HEK293 (cell line): ENCODE results near the gene TANGO6.

Source experiments
- CTCF ChIA-PET: fragments of 350-600 bp; formaldehyde crosslinking; extraction: SDS; loops from one replicate; lab custom pipeline; 2021; ENCODE audit warnings: antibody characterized with exemption; lab: Yijun Ruan, JAX
- POLR2A ChIA-PET: fragments of 300-600 bp; formaldehyde crosslinking; extraction: SDS; loops from one replicate; lab custom pipeline; 2020; ENCODE audit warnings: antibody characterized with exemption, inconsistent platforms; lab: Yijun Ruan, JAX
- H3K27ac ChIP-seq: fragments of 200-500 bp; sonication (Bioruptor generic); 2 replicates; pipeline ENCODE4 v1.5.1; 2014; ENCODE audit warnings: low read depth, low read length, control low read depth, inconsistent platforms; ENCODE audit errors: extremely low read depth
- H3K36me3 ChIP-seq, 2 experiments: fragments of 200-500 bp in 1 of 2; sonication (Bioruptor generic) in 1 of 2; 1 replicate in 1 of 2; 2 replicates in 1 of 2; pipeline ENCODE4 v1.5.1; 2014 to 2017; ENCODE audit warnings: inconsistent platforms in 2 of 2, low read length in 2 of 2; ENCODE audit not compliant: control insufficient read depth in 2 of 2, insufficient read depth in 1 of 2
- H3K4me1 ChIP-seq: fragments of 200-500 bp; sonication (Bioruptor generic); 2 replicates; pipeline ENCODE4 v1.5.1; 2014; ENCODE audit warnings: mild to moderate bottlenecking, low read length, inconsistent platforms; ENCODE audit not compliant: control insufficient read depth, insufficient read depth
- H3K4me3 ChIP-seq: 2 replicates; pipeline ENCODE4 v1.5.1; 2011; ENCODE audit warnings: low read depth, mild to moderate bottlenecking, control low read depth, low read length, moderate library complexity
- H3K9me3 ChIP-seq: fragments of 200-500 bp; sonication (Bioruptor generic); 2 replicates; pipeline ENCODE4 v1.5.1; 2014; ENCODE audit warnings: low read depth, low read length, inconsistent platforms; ENCODE audit not compliant: control insufficient read depth, insufficient read depth
- ELK4 ChIP-seq: IDR thresholded peaks from 2 replicates; pipeline ENCODE4 v1.6.1; 2011; ENCODE audit warnings: mild to moderate bottlenecking, low read depth, low read length, borderline replicate concordance
- PRDM4 ChIP-seq: fragments of 450-650 bp; formaldehyde crosslinking; IDR thresholded peaks from 2 replicates; pipeline ENCODE4 v1.5.1; 2017; ENCODE audit warnings: missing biosample characterization, missing genetic modification characterization
- ZBTB11 ChIP-seq: fragments of 450-650 bp; formaldehyde crosslinking; conservative IDR thresholded peaks from 2 replicates; pipeline ENCODE4 v1.5.1; 2016; ENCODE audit warnings: low read depth, missing biosample characterization, missing genetic modification characterization
- ZNF112 ChIP-seq: fragments of 450-650 bp; formaldehyde crosslinking; IDR thresholded peaks from 2 replicates; pipeline ENCODE4 v1.5.0; 2017; ENCODE audit warnings: missing biosample characterization, missing genetic modification characterization
- ZNF18 ChIP-seq: fragments of 450-650 bp; formaldehyde crosslinking; IDR thresholded peaks from 2 replicates; pipeline ENCODE4 v1.5.1; 2016; ENCODE audit warnings: missing biosample characterization, missing genetic modification characterization
- ZNF214 ChIP-seq: fragments of 450-650 bp; formaldehyde crosslinking; IDR thresholded peaks from 2 replicates; pipeline ENCODE4 v1.5.1; 2017; ENCODE audit warnings: missing biosample characterization, mild to moderate bottlenecking, missing genetic modification characterization, borderline replicate concordance
- ZNF223 ChIP-seq: fragments of 450-650 bp; formaldehyde crosslinking; IDR thresholded peaks from 2 replicates; pipeline ENCODE4 v1.5.1; 2016; ENCODE audit warnings: missing biosample characterization, missing genetic modification characterization
- ZNF248 ChIP-seq: fragments of 450-650 bp; formaldehyde crosslinking; IDR thresholded peaks from 2 replicates; pipeline ENCODE4 v1.5.1; 2017; ENCODE audit warnings: missing biosample characterization, missing genetic modification characterization
- ZNF266 ChIP-seq: fragments of 450-650 bp; formaldehyde crosslinking; IDR thresholded peaks from 2 replicates; pipeline ENCODE4 v1.5.1; 2016; ENCODE audit warnings: missing biosample characterization, missing genetic modification characterization, low read depth
- ZNF335 ChIP-seq: fragments of 450-650 bp; formaldehyde crosslinking; conservative IDR thresholded peaks from 2 replicates; pipeline ENCODE4 v1.5.1; 2016; ENCODE audit warnings: missing biosample characterization, missing genetic modification characterization
- ZNF341 ChIP-seq: fragments of 450-650 bp; formaldehyde crosslinking; IDR thresholded peaks from 2 replicates; pipeline ENCODE4; 2016; ENCODE audit warnings: low read depth, missing biosample characterization, missing genetic modification characterization
- ZNF37A ChIP-seq: fragments of 450-650 bp; IDR thresholded peaks from 2 replicates; pipeline ENCODE4 v1.5.1; 2018; ENCODE audit warnings: missing biosample characterization, missing genetic modification characterization
- ZNF510 ChIP-seq: fragments of 450-650 bp; formaldehyde crosslinking; IDR thresholded peaks from 2 replicates; pipeline ENCODE4 v1.5.1; 2018; ENCODE audit warnings: mild to moderate bottlenecking, missing genetic modification characterization, missing biosample characterization; ENCODE audit not compliant: insufficient replicate concordance
- ZNF529 ChIP-seq: fragments of 450-650 bp; formaldehyde crosslinking; IDR thresholded peaks from 2 replicates; pipeline ENCODE4 v1.5.1; 2017; ENCODE audit warnings: missing genetic modification characterization, missing biosample characterization; ENCODE audit not compliant: insufficient replicate concordance
- ZNF658 ChIP-seq: fragments of 450-650 bp; formaldehyde crosslinking; IDR thresholded peaks from 2 replicates; pipeline ENCODE4; 2016; ENCODE audit warnings: missing biosample characterization, missing genetic modification characterization
- ZNF692 ChIP-seq: fragments of 450-650 bp; formaldehyde crosslinking; IDR thresholded peaks from 2 replicates; pipeline ENCODE4 v1.5.1; 2016; ENCODE audit warnings: missing biosample characterization, missing genetic modification characterization
- ZNF76 ChIP-seq: fragments of 450-650 bp; formaldehyde crosslinking; IDR thresholded peaks from 2 replicates; pipeline ENCODE4; 2016; ENCODE audit warnings: low read depth, missing biosample characterization, missing genetic modification characterization, borderline replicate concordance
- ZXDB ChIP-seq: fragments of 450-650 bp; formaldehyde crosslinking; IDR thresholded peaks from 2 replicates; pipeline ENCODE4 v1.5.1; 2016; ENCODE audit warnings: missing biosample characterization, missing genetic modification characterization

Gene TANGO6

GRCh38 chr16:68857479-68857878 lies 14.1 kb downstream of the TANGO6 start:
- ChIA-PET CTCF (interaction anchor here (0.6 kb wide), 1 partner anchor 267 kb away, joined by 4 read pairs; no protein-coding TSS in a partner anchor), POLR2A (no interaction called here)
- H3K27ac ChIP-seq, result no peak overlapping the region
- H3K9me3 ChIP-seq, result no peaks in the 10 kb centered on the region
- TF ChIP-seq ZNF214 (tag by site-specific recombination), result no peak
- TF ChIP-seq ZNF658 (tag by site-specific recombination), result no peak
- no peak for TF ChIP-seq ELK4
- TF ChIP-seq ZNF18 (tag by site-specific recombination), result no peak
- no peak for TF ChIP-seq ZNF529 (tag by site-specific recombination)
- no peak for TF ChIP-seq ZBTB11 (tag by site-specific recombination)
- TF ChIP-seq ZNF223 (tag by site-specific recombination), result no peak
- no peak for TF ChIP-seq ZNF37A (tag by site-specific recombination)
- TF ChIP-seq ZNF266 (tag by site-specific recombination), result no peak
- H3K4me3 ChIP-seq, result no peak overlapping the region
- no peaks in the 10 kb centered on the region for H3K4me1 ChIP-seq
- peaks cover 0 to 20% of the 10 kb centered on the region in 2 experiments; a peak in 2 of 3 replicates for H3K36me3 ChIP-seq

GRCh38 chr16:68859828-68860227 lies 16.5 kb downstream of the TANGO6 start:
- Histone ChIP-seq H3K9me3 (no peaks in the 10 kb centered on the region), H3K4me3 (no peak overlapping the region), H3K27ac (no peak overlapping the region), H3K4me1 (no peaks in the 10 kb centered on the region), H3K36me3 (peaks cover 0 to 25% of the 10 kb centered on the region in 2 experiments; a peak in 2 of 3 replicates)
- ChIA-PET CTCF (interaction anchor here (1.2 kb wide), 1 partner anchor 269 kb away, joined by 3 read pairs; no protein-coding TSS in a partner anchor), POLR2A (no interaction called here)
- TF ChIP-seq ZNF112 (tag by site-specific recombination) (no peak), ZNF692 (tag by site-specific recombination) (no peak), ZNF76 (tag by site-specific recombination) (no peak), ZNF341 (tag by site-specific recombination) (no peak), ZNF248 (tag by site-specific recombination) (no peak), PRDM4 (tag by site-specific recombination) (no peak), ZNF510 (tag by site-specific recombination) (no peak), ZNF18 (tag by site-specific recombination) (no peak), ZXDB (tag by site-specific recombination) (no peak), ZNF335 (no peak)
